ENCODE results near the gene STX17.
"Not testable (repeated sequence)": the region's sequence is repeated elsewhere in the genome, so short reads cannot be mapped to it uniquely, and the experiment has no call there.

The STX17 gene

GRCh38 chr9:99973455-99973854, 67.0 kb downstream of the STX17 start:
- DNase-seq: no peak

GRCh38 chr9:99977033-99977792, 70.8 kb downstream of the STX17 start:
- no peak for DNase-seq

- no peak for DNase-seq
Observed at GRCh38 chr9:99978221-99978620, 71.8 kb downstream of the STX17 start.

GRCh38 chr9:99980598-99980997, 74.1 kb downstream of the STX17 start:
- DNase-seq: no peak

- DNase-seq: no peak
Observed at GRCh38 chr9:99986642-99987041, 80.2 kb downstream of the STX17 start.

- DNase-seq: not testable (repeated sequence)
Observed at GRCh38 chr9:99990508-99990907, 84.1 kb downstream of the STX17 start.

GRCh38 chr9:99998266-99998665, 91.8 kb downstream of the STX17 start:
- no peak for DNase-seq

- DNase-seq: no peak
Observed at GRCh38 chr9:99998866-99999265, 92.4 kb downstream of the STX17 start.

GRCh38 chr9:99999797-100000196, 93.3 kb downstream of the STX17 start:
- no peak for DNase-seq

- DNase-seq: peak; percentile 7
Observed at GRCh38 chr9:100011062-100011681, 104.7 kb downstream of the STX17 start.

- no peak for DNase-seq
Observed at GRCh38 chr9:100012279-100012678, 105.8 kb downstream of the STX17 start.

GRCh38 chr9:100013573-100013972, 107.1 kb downstream of the STX17 start:
- DNase-seq: no peak

- DNase-seq: no peak
Observed at GRCh38 chr9:100014846-100015245, 108.4 kb downstream of the STX17 start.

- no peak for DNase-seq
Observed at GRCh38 chr9:100019541-100019940, 113.1 kb downstream of the STX17 start.

Measured in NCI-H226 (cell line).